ENCODE measurements around the gene FALEC.
"Not testable (repeated sequence)": the region's sequence is repeated elsewhere in the genome, so short reads cannot be mapped to it uniquely, and the experiment has no call there.

FALEC gene

DNA sequence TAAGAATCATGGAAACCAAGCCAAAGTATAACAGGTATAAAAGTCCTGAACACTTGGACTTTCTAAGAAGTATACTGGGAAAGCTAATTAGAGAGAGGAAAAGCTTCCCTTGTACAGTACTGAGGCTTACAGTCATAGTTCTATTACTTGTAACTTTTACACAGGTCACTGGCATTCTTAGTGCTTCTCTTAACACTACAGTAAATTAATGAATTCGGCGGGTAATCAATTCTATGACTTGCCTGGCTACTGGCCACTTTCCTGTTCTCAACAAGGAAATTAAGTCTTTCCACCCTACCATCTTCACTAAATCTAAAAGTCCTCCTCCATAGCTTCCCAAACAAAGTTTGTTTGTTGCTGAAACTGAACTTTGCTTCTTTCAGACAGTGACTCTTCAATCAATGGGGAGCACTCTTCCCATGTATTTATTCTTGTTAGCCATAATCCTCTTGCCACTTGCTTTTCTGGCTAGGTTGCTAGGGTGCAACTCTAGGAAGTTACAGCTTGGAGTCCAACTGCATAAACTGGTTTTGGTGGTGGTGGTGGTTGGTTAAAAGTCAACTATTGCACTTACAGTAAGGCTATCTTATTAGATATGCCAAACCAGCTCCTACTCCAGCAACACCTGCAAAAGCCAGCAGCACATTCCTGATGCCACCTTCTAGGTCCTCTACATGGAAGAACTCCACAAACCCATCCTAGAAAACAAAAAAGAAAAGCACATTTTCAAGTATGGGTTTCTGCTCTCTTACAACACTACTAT is 61.4 kb downstream of the FALEC start:
- no peak for FAIRE-seq

GRCh38 chr1:150577557-150578271 is 62.2 kb downstream of the FALEC start:
- FAIRE-seq: no peak

GRCh38 chr1:150578272-150579109 is 62.9 kb downstream of the FALEC start:
- no peak for FAIRE-seq

DNA sequence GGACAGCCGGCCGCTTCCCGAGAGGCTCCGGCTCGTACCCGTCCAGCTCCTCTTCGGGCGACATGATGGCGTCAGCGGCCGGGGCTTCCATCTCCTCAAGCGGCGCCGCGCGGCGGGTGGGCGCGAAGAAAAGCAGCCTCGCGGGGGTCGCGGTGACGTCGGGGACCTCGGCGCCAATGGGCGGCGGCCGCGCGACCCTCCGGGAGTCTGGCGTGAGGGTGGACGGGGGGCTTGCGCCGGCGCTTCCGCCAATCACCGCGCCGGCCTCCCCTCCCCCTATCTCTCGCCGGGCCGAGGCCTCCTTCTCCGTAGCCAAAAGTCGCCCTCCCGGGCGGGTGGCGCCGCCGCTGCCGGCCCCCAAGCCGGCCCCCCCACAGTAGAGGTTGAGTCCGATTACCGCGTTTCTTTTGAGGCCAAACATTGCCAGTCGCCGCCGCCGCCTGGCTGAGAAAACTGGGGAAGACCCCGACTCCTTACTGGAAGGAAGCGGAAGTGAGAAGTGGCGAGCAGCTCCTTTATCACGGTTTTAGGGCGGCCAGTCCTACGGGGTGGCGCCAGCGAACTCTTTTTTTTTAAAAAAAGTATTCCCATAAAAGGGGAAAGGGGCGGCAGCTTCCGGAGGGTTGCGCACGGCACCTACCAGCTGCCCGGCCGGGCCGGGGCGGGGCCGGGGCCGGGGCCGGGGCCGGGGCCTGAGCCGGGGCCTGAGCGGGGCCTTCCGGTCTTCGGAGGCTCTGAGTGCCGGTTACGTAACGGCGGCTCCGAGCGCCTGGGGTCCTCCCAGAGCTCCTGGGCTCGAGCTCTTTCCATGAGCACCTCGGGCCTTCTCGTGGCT is 63.8 kb downstream of the FALEC start, which contains the start of gene MCL1:
Gene MCL1, minus strand, starts transcription at position 501 of the 835 bp plus-strand sequence. Its CDS starts 80 bp downstream, at position 421.
- FAIRE-seq: no peak

DNA sequence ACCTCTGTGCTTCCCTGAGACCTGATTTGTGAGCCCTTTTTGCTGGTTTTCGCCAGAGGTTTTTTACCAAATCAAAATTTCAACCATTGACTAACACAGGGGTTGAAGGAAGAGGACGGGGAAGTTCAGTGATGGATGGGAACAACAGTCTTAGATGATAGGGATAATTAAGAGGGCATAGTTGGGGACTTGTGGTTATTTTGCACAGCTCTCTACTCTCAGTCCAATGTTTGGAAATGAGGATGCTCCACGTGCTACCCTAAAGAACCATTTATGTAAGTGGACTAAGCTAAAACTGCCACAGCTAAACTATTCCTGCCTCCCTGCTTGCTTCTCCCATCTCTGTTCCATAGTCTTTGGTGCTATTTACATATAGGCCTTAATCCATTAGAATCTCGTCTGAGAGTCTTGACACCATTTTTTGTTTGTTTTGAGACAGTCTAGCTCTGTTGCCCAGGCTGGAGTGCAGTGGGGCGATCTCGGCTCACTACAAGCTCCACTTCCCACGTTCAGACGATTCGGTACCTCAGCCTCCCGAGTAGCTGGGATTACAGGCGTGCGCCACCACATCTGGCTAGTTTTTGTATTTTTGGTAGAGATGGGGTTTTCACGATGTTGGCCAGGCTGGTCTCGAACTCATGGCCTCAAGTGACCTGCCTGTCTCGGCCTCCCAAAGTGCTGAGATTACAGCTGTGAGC is 64.5 kb downstream of the FALEC start:
- no peak for FAIRE-seq

DNA sequence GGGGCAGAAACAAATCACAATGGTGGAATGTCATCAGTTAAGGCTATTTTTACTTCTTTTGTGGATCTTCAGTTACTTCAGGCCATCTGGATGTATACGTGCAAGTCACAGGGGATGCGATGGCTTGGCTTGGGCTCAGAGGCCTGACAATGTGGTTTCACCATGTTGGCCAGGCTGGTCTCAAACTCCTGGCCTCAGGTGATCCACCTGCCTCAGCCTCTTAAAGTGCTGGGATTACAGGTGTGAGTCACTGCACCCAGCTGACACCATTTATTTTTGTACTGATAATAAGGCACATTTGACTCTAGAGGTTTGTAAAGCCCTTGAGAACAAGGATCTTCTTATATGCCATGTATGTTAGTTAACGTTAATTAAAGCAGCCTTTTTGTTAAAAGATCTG is 65.4 kb downstream of the FALEC start:
- not testable (repeated sequence) for FAIRE-seq

DNA sequence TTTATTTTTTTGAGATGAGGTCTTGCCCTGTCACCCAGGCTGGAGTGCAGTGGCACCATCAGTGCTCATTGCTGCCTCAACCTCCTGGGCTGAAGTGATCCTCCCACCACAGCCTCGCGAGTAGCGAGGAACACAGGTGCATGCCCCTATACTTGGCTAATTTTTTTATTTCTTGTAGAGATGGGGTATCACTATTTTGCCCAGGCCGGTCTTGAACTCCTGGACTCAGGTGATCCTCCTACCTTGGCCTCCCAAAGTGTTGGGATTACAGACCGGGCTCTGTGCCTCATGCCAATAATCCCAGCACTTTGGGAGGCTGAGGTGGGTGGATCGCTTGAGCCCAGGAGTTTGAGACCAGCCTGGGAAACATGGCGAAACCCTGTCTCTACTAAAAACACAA is 65.9 kb downstream of the FALEC start:
- FAIRE-seq: not testable (repeated sequence)

DNA sequence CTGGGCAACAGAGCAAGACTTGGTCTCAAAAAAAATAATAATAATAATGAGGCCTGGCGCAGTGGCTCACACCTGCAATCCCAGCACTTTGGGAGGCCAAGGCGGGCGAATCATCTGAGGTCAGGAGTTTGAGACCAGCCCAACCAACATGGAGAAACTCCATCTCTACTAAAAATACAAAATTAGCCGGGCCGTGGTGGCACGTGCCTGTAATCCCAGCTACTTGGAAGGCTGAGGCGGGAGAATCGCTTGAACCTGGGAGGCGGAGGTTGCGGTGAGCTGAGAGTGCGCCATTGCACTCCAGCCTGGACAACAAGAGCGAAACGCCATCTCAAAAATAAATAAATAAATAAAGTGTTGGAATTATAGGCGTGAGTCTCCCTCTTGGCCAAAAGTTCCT is 66.4 kb downstream of the FALEC start:
- FAIRE-seq: not testable (repeated sequence)

DNA sequence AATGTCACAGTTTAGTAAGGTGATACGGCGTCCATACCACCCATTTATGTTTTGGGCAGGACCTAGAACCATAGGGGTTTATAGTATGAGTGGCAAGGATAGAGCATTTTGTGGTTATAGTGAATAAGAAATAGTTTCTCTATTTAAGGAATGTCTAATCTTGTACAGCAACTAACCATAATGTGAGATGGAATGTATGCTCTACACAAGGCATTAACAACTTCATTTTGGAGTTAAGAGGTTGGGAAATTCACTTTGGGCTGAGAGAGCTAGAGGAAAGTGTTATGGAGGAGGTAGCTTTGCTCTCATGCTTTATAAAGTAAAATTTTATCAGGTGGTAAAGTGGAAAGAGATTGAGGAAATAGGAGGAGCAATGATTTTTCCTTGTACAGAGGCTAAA is 66.8 kb downstream of the FALEC start:
- FAIRE-seq: no peak
